GM13976 (cell line): ENCODE data around the gene DCAF10.
"Not testable (repeated sequence)": the region's sequence is repeated elsewhere in the genome, so short reads cannot be mapped to it uniquely, and the experiment has no call there.

ENCODE experiments used
- DNase-seq: peaks from one replicate; pipeline ENCODE4 v3.0.0; 2012; ENCODE audit warnings: low spot score
- in situ Hi-C: fragments of 300-500 bp; cut with MboI; formaldehyde crosslinking; loops from one replicate; pipeline ENCODE4 v1.12.0; 2022; ENCODE audit warnings: low sequenced_read_pairs, mixed read lengths, inconsistent platforms; ENCODE audit not compliant: unreplicated experiment
- TF ChIP-seq, protein P1 (sequence below): IDR thresholded peaks from 2 replicates; pipeline ENCODE4 v1.5.1; 2012; ENCODE audit warnings: borderline replicate concordance, mild to moderate bottlenecking; ENCODE audit not compliant: insufficient read depth; ENCODE audit errors: extremely low read depth, missing control alignments, control extremely low read depth

The DCAF10 gene

DNA sequence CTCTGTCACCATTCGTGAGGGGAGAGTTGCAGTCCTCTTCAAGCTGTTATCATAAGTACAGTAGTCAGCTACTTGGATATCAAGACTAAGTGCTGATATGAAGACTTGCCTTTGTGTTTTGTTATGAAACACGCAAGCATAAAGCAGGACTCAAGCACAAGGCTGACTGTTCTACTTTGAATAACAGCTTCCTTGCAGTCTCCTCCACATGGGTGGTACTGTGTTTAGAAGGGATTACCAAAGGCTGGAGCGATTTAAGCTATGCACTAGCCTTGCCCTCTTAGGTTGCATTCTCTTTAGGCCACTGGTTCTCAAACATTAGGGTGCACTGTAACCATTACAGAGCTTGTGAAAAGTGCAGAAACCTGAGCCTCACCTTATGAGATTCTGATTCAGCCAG, 61.9 kb downstream of the DCAF10 start:
- TF ChIP-seq, protein P1, sequence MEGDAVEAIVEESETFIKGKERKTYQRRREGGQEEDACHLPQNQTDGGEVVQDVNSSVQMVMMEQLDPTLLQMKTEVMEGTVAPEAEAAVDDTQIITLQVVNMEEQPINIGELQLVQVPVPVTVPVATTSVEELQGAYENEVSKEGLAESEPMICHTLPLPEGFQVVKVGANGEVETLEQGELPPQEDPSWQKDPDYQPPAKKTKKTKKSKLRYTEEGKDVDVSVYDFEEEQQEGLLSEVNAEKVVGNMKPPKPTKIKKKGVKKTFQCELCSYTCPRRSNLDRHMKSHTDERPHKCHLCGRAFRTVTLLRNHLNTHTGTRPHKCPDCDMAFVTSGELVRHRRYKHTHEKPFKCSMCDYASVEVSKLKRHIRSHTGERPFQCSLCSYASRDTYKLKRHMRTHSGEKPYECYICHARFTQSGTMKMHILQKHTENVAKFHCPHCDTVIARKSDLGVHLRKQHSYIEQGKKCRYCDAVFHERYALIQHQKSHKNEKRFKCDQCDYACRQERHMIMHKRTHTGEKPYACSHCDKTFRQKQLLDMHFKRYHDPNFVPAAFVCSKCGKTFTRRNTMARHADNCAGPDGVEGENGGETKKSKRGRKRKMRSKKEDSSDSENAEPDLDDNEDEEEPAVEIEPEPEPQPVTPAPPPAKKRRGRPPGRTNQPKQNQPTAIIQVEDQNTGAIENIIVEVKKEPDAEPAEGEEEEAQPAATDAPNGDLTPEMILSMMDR, result no peak
- no peak for DNase-seq
- in situ Hi-C loops, result no loop called here

DNA sequence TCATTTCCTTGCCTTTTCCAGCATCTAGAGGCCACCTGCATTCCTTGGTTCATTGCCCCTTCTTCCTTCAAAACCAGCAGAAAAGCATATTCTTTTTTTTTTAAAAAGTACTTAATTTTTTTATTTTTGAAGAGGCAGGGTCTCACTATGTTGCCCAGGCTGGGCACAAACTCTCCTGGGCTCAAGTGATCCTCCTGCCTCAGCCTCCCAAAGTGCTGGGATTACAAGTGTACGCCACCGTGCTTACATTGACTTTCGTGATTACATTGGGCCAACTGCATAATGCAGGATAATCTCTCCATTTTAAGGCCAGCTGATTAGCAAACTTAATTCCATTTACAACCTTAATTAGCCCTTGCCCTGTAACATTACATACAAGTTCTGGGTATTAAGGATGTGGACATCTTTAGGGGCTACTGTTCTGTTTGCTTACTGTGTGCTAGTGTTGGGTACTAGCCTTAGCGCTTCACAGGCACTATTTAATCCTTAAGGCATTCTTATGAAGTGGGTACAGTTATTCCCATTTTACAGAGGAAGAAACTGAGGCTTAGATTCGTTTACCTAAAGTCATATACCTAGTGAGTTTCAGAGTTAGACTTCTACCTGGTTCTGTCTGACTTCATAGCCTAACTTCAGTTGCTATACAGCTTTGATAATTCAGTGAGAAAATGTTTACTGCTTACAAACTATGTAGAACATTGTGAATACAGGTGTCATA, 69.6 kb downstream of the DCAF10 start:
- DNase-seq, result no peak
- TF ChIP-seq, protein P1, result no peak
- in situ Hi-C loops, result no loop called here

DNA sequence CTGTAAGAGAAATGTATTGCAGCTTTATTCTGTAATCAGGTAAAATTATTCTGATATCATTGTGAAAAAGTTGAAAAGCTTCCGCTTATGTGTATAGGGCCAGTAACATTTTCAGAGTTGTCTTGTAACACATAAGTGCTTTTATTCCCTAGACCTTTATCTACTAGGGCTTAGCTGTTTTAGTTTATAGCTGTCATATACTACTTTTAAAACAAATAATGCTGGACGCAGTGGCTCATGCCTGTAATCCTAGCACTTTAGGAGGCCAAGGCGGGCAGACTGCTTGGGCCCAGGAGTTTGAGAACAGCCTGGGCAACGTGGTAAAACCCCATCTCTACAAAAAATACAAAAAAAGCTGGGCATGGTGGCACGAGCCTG, 70.2 kb downstream of the DCAF10 start:
- in situ Hi-C loops, result no loop called here
- TF ChIP-seq, protein P1, result no peak
- DNase-seq, result no peak

DNA sequence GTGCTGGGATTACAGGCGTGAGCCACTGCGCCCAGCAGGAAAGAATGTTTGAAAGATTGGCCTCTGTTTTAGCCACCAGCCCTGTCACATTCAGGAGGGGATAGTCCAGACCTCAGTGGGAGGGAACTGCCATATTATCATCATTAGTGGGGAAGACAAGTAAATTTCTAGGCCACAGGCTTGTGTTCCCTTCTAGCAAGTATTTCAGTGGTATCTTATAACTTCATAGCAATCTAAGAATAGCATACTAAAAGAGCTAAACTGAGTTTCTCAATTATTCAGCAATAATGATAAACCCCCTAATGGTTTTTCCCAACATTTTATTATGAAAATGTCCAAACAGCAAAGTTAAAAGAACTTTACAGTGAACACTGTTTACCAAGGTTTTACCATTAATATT, 73.4 kb downstream of the DCAF10 start:
- DNase-seq, result no peak
- in situ Hi-C loops, result no loop called here
- TF ChIP-seq, protein P1, result no peak

DNA sequence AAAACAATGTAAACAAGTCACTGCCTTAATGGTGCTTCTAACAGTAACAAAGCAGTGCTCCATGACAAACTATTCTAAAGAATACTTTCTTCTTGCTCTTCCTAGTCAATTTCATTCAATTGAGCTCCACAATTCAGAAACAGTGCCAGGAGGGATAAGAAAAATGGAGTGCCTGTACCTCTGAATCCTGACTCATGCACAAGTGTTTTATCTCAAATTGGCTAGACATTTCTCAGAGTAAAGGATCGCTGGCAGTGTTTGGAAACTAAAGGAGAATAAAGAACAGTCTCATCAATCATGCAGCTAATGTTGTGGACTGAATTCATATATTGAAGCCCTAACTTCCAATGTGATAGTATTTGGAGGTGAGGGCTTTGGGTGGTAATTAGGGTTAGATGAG, 75.8 kb downstream of the DCAF10 start:
- in situ Hi-C loops, result no loop called here
- DNase-seq, result no peak
- TF ChIP-seq, protein P1, result no peak

DNA sequence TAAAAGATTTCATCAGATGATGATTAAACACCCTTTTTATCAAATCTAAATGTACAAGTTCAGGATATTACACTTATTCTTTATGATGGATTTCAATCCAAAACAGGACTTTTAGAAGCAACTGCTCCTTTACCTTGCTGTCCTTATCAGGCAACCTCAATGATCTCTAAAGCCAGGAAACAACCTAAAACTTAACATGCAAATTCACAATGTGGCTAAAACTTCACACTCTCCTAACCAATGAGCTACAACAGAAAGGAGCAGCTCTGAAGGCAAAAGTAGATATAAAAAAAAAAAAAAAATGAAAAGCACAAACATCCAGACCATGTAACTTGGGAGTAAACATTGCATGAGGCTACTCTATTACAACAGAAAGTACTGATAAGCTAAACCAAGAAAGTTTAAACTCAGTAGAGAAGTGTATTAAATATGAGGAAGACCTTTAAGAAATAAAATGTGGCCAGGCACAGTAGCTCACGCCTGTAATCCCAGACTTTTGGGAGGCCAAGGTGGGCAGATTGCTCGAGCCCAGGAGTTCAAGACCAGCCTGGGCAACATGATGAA, 80.4 kb downstream of the DCAF10 start:
- TF ChIP-seq, protein P1, result no peak
- in situ Hi-C loops, result no loop called here
- no peak for DNase-seq

DNA sequence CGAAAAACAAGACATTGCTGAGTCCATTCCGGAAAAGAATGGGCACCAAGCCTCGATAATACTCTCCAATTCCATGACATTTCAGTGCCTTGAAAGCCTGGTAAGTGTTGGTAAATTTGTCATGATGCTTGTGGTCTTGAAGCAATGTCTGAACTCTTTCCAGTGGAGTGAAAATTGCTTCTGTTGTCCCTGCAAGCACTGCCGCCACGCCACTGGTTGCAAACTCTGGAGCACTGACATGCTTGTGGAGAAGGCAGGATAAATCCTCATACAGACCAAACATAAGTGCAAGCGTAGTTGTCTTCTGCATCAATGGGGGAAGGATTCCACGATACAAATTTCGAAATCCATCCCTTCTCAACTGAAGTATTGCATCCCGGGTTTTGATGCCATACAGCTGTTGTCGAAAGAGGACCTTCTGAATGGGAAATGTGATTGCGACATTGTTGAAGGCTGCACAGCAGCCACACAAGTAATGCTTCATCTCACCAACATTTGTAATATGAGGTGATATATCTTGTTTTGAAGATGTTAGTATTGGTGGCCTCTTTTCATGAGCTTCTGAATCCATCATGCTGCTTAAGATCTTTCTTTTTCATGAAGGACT, 87.5 kb downstream of the DCAF10 start:
- in situ Hi-C loops, DNase-seq: not testable (repeated sequence)
